HG02885 (cell line): ENCODE data around the gene IL2RA.
"Not testable (repeated sequence)": the region's sequence is repeated elsewhere in the genome, so short reads cannot be mapped to it uniquely, and the experiment has no call there.

Source experiments
- ATAC-seq: cut with Tn5 transposase; IDR thresholded peaks from one replicate; pipeline ENCODE4 v1.9.1; 2021; ENCODE audit warnings: mild to moderate bottlenecking; ENCODE audit not compliant: unreplicated experiment, poor library complexity

Gene IL2RA

GRCh38 chr10:6083523-6084475 is 21.6 kb upstream of the IL2RA start:
- no peak for ATAC-seq

- ATAC-seq, result no peak
Measured at GRCh38 chr10:6082496-6083395, 20.6 kb upstream of the IL2RA start.

- no peak for ATAC-seq
Measured at GRCh38 chr10:6080417-6080973, 18.3 kb upstream of the IL2RA start.

GRCh38 chr10:6079044-6079443 is 16.9 kb upstream of the IL2RA start:
- no peak for ATAC-seq

GRCh38 chr10:6077071-6077675 is 15.0 kb upstream of the IL2RA start:
- ATAC-seq, result no peak

- no peak for ATAC-seq
Measured at GRCh38 chr10:6074489-6075301, 12.5 kb upstream of the IL2RA start.

GRCh38 chr10:6072215-6072934 is 10.2 kb upstream of the IL2RA start:
- peak; percentile 63 for ATAC-seq

- no peak for ATAC-seq
Measured at GRCh38 chr10:6071181-6072175, 9.3 kb upstream of the IL2RA start.

GRCh38 chr10:6070660-6071059 is 8.5 kb upstream of the IL2RA start:
- no peak for ATAC-seq

GRCh38 chr10:6069081-6069931 is 7.1 kb upstream of the IL2RA start:
- no peak for ATAC-seq

GRCh38 chr10:6068422-6068821 is 6.3 kb upstream of the IL2RA start:
- ATAC-seq, result peak; percentile 56

- ATAC-seq, result no peak
Measured at GRCh38 chr10:6068006-6068405, 5.8 kb upstream of the IL2RA start.

GRCh38 chr10:6067457-6067856 is 5.3 kb upstream of the IL2RA start:
- no peak for ATAC-seq

- no peak for ATAC-seq
Measured at GRCh38 chr10:6065835-6066234, 3.7 kb upstream of the IL2RA start.

GRCh38 chr10:6065406-6065805 is 3.2 kb upstream of the IL2RA start:
- no peak for ATAC-seq

GRCh38 chr10:6064726-6065125 is 2.6 kb upstream of the IL2RA start:
- ATAC-seq, result not testable (repeated sequence)

GRCh38 chr10:6064119-6064518 is 2.0 kb upstream of the IL2RA start:
- no peak for ATAC-seq
